Esophagus squamous epithelium (tissue), 5 donors: Measurements from ENCODE around the gene AP4M1. TPM values are rescaled to one million over a fixed set of nuclear protein-coding genes. Genes with fewer than 3 reads are reported as not detected.

Source experiments
- DNase-seq: peaks from one replicate; lab custom pipeline; 2025; lab: John Stamatoyannopoulos, UW
- H3K27ac ChIP-seq, 4 donors: fragments of 200-600 bp; sonication (generic); one replicate each; pipeline ENCODE4 v1.5.1; 2016 to 2019; ENCODE audit warnings: mild to moderate bottlenecking in 1 of 4
- H3K27me3 ChIP-seq, 4 donors: fragments of 200-600 bp; sonication (generic); 1 replicate in 3 of 4; 2 replicates in 1 of 4; pipeline versions ENCODE4 v1.5.1 to v1.6.0; 2017 to 2021; ENCODE audit warnings: antibody characterized with exemption in 1 of 4
- H3K36me3 ChIP-seq, 3 donors: fragments of 200-600 bp; sonication (generic); one replicate each; pipeline ENCODE4 v1.5.1; 2016 to 2019
- H3K4me1 ChIP-seq, 3 donors: fragments of 200-600 bp; sonication (generic); one replicate each; pipeline ENCODE4 v1.5.1; 2017 to 2019
- H3K4me3 ChIP-seq, 4 donors: fragments of 200-600 bp; sonication (generic); 1 replicate in 3 of 4; 2 replicates in 1 of 4; pipeline ENCODE4 v1.5.1; 2016 to 2019; ENCODE audit warnings: mild to moderate bottlenecking in 2 of 4, moderate library complexity in 1 of 4
- H3K9me3 ChIP-seq, 3 donors: fragments of 200-600 bp; sonication (generic); one replicate each; pipeline ENCODE4 v1.5.1; 2016 to 2019
- POLR2A ChIP-seq, 4 donors: fragments of 450-650 bp; IDR thresholded peaks; one replicate each; pipeline ENCODE4 v1.6.1; 2017; ENCODE audit warnings: antibody characterized with exemption in 4 of 4, mild to moderate bottlenecking in 4 of 4, moderate library complexity in 3 of 4
- WGBS, 2 donors: methylation state at CpG; one replicate each; pipeline ENCODE4 v1.1.5; 2018; 5-methylcytosine and 5-hydroxymethylcytosine counted together
- intact Hi-C: fragments of 100-400 bp; cut with DNase I; formaldehyde crosslinking; loops from one replicate; pipeline ENCODE4 v1.15.0; 2022
- total RNA-seq, 4 donors: library from RNA; depleted of rRNA; stranded (reverse); fragments of >200 nt; gene quantifications; one replicate each; pipeline ENCODE4 v1.1.0, GENCODE V29; 2016
- TF ChIP-seq, protein P1 (sequence below), 6 experiments: fragments of 450-650 bp in 4 of 6; fragments of 200-600 bp in 2 of 6; sonication (generic) in 2 of 6; IDR thresholded peaks; one replicate each; pipeline ENCODE4 v1.5.1; 2016 to 2019; ENCODE audit warnings: antibody characterized with exemption in 6 of 6, mild to moderate bottlenecking in 4 of 6, moderate library complexity in 4 of 6
- donor health status: DM: yes; HTN: yes; CAD: no.

AP4M1 gene
- total RNA-seq, 4 donors from 2014 or later = 8.1 to 26.1 (median 9.9) TPM

DNA sequence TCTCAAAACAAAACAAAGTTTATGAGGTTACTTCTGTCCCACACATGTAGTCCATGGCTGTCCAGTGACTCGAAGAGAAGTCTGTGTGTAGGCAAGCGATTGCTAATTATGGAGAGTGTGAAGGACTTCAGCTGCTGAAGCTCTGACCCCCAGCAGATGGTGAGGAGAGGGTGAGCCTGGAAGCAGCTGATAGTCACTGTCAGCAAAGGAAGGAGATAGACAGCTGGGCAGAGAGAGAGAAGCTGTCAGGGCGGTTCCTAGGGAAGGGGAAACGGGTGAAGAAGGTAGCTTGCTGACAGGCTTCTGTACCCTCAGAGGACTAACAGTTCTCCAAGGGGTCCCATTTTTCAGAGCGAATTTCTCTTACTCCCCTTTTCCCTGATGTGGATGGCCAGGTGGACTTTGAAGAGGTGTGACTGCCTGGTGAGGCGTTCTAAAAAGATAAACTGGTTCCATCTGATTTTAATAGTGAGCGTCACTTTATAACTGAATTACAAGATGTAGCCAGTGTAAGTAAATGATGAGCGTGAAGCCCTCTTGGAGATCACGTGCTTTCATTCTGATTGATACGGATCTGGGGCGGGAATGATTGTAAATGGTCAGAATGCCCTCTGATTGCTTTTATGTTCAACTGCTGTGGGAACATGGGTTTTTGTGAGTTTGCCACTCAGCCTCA, 39.8 kb upstream of the AP4M1 start:
- 91 to 92% methylated on average over 11 of the region's 11 CpGs for WGBS, 2 donors
- Histone ChIP-seq H3K4me1 (peaks cover 0 to 8% (median 0%) of the 10 kb centered on the region in 3 donors), H3K4me3 (no peak overlapping the region), H3K27me3 (no peaks in the 10 kb centered on the region), H3K27ac (no peak overlapping the region), H3K36me3 (peaks cover 6 to 88% (median 22%) of the 10 kb centered on the region in 3 donors), H3K9me3 (no peaks in the 10 kb centered on the region)
- intact Hi-C loops = loop anchor here (10.0 kb wide), 1 partner anchor 137 kb away; the partner anchor contains the start of gene GJC3
- TF ChIP-seq, protein P1, sequence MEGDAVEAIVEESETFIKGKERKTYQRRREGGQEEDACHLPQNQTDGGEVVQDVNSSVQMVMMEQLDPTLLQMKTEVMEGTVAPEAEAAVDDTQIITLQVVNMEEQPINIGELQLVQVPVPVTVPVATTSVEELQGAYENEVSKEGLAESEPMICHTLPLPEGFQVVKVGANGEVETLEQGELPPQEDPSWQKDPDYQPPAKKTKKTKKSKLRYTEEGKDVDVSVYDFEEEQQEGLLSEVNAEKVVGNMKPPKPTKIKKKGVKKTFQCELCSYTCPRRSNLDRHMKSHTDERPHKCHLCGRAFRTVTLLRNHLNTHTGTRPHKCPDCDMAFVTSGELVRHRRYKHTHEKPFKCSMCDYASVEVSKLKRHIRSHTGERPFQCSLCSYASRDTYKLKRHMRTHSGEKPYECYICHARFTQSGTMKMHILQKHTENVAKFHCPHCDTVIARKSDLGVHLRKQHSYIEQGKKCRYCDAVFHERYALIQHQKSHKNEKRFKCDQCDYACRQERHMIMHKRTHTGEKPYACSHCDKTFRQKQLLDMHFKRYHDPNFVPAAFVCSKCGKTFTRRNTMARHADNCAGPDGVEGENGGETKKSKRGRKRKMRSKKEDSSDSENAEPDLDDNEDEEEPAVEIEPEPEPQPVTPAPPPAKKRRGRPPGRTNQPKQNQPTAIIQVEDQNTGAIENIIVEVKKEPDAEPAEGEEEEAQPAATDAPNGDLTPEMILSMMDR (IDR thresholded peaks at IDR 0.05) = no peak
- TF ChIP-seq POLR2A (IDR thresholded peaks at IDR 0.05) = no peak
- no peak for DNase-seq

DNA sequence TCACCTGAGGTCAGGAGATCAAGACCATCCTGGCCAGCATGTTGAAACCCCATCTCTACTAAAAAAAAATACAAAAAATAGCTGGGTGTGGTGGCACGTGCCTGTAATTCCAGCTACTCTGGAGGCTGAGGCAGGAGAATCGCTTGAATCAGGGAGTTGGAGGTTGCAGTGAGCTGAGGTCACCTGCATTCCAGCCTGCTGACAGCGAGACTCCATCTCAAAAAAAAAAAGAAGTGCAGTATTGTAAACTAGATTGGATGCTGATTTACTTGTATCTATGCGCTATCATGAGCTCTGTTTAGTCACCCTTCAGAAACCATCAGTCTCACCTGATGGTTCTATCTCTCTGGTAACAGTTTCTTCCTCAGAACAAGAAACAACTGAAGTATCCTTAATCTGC, 38.1 kb upstream of the AP4M1 start:
- Histone ChIP-seq H3K36me3 (peaks cover 0 to 81% (median 9%) of the 10 kb centered on the region in 3 donors), H3K4me1 (peaks cover 0 to 8% (median 0%) of the 10 kb centered on the region in 3 donors), H3K27ac (no peak overlapping the region), H3K4me3 (no peak overlapping the region), H3K9me3 (no peaks in the 10 kb centered on the region), H3K27me3 (no peaks in the 10 kb centered on the region)
- TF ChIP-seq, protein P1 (IDR thresholded peaks at IDR 0.05) = no peak
- TF ChIP-seq POLR2A (IDR thresholded peaks at IDR 0.05) = no peak
- no peak for DNase-seq
- intact Hi-C loops = loop anchor here (10.0 kb wide), 1 partner anchor 139 kb away; the partner anchor contains the start of gene GJC3
- WGBS, 2 donors = 86 to 94% methylated on average over 4 of the region's 4 CpGs

DNA sequence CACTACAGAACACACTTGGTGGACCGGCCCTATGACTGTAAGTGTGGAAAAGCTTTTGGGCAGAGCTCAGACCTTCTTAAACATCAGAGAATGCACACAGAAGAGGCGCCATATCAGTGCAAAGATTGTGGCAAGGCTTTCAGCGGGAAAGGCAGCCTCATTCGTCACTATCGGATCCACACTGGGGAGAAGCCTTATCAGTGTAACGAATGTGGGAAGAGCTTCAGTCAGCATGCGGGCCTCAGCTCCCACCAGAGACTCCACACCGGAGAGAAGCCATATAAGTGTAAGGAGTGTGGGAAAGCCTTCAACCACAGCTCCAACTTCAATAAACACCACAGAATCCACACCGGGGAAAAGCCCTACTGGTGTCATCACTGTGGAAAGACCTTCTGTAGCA, 37.3 kb upstream of the AP4M1 start:
- H3K27me3 ChIP-seq = no peaks in the 10 kb centered on the region
- no peaks in the 10 kb centered on the region for H3K9me3 ChIP-seq
- H3K27ac ChIP-seq = no peak overlapping the region
- WGBS, 2 donors = 93 to 95% methylated on average over 4 to 6 of the region's 9 CpGs
- H3K36me3 ChIP-seq = peaks cover 0 to 81% (median 9%) of the 10 kb centered on the region in 3 donors
- DNase-seq = no peak
- no peak overlapping the region for H3K4me3 ChIP-seq
- H3K4me1 ChIP-seq = peaks cover 0 to 8% (median 0%) of the 10 kb centered on the region in 3 donors
- TF ChIP-seq, protein P1 (IDR thresholded peaks at IDR 0.05) = no peak
- TF ChIP-seq POLR2A (IDR thresholded peaks at IDR 0.05) = no peak
- intact Hi-C loops = loop anchor here (10.0 kb wide), 1 partner anchor 139 kb away; the partner anchor contains the start of gene GJC3

DNA sequence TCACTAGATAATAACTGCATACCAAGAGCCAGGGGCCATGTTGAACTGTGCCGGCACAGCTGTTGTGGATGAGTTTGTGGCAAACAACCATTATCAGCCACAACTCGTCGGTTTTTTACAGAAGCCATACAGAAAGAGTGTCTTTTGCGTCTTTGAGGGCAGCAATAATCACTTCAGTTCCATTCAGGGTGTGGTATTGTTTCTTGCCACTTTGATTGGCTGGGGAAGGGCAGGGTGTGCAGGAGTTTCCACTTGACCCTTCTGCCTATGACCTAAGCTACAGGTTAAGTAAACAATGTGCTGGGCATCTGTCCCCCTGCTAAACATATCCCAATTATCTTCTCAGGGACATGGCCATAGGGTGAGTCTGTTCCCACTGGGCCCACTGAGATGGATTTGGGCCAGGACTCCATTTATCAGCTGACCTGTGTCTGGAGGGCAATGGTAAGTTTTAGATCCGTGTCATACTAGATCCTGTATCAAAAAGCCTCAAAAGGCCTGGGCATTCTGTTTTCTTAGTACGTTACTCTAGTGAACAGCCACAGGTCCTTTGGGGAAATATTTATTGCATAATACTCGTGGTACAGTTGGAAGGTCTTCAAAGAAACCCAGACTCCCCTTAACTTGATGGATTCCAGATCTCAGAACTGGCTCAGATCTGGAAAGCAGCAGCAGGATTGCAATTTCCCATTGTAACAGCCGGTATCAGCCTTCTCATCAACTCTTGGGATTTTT, 35.8 kb upstream of the AP4M1 start:
- peaks cover 0 to 11% (median 10%) of the 10 kb centered on the region in 3 donors for H3K9me3 ChIP-seq
- peaks cover 0 to 8% (median 0%) of the 10 kb centered on the region in 3 donors for H3K4me1 ChIP-seq
- peaks cover 4 to 81% (median 11%) of the 10 kb centered on the region in 3 donors for H3K36me3 ChIP-seq
- intact Hi-C loops = loop anchor here (10.0 kb wide), 1 partner anchor 141 kb away; the partner anchor contains the start of gene GJC3
- WGBS, 2 donors = 53 to 55% methylated on average over 8 of the region's 8 CpGs
- peak overlapping the region in 2 of 4 donors; percentile 35 to 53 for H3K27ac ChIP-seq
- TF ChIP-seq POLR2A (IDR thresholded peaks at IDR 0.05) = no peak
- TF ChIP-seq, protein P1 (IDR thresholded peaks at IDR 0.05) = no peak
- DNase-seq = no peak
- no peak overlapping the region for H3K4me3 ChIP-seq
- H3K27me3 ChIP-seq = no peaks in the 10 kb centered on the region
